Suprapubic skin (tissue), 4 donors: ENCODE data around the gene JUND. TPM values are rescaled to one million over a fixed set of nuclear protein-coding genes. Genes with fewer than 3 reads are reported as not detected.

Source experiments
- DNase-seq, 2 donors: peaks; one replicate each; pipeline ENCODE4 v3.0.0-alpha.2; 2019; ENCODE audit warnings: low spot score in 2 of 2
- H3K27ac ChIP-seq: fragments of 200-600 bp; sonication (generic); one replicate; pipeline ENCODE4 v1.5.1; 2019
- H3K27me3 ChIP-seq: fragments of 200-600 bp; sonication (generic); one replicate; pipeline ENCODE4 v1.5.1; 2019
- H3K36me3 ChIP-seq: fragments of 200-600 bp; sonication (generic); one replicate; pipeline ENCODE4 v1.5.1; 2019
- H3K4me1 ChIP-seq: fragments of 200-600 bp; sonication (generic); one replicate; pipeline ENCODE4 v1.5.1; 2019
- H3K4me3 ChIP-seq: fragments of 200-600 bp; sonication (generic); one replicate; pipeline ENCODE4 v1.5.1; 2019; ENCODE audit warnings: mild to moderate bottlenecking
- H3K9me3 ChIP-seq: fragments of 200-600 bp; sonication (generic); one replicate; pipeline ENCODE4 v1.5.1; 2019
- CTCF ChIP-seq, 2 donors: fragments of 200-600 bp in 1 of 2; fragments of 450-650 bp in 1 of 2; sonication (generic) in 1 of 2; IDR thresholded peaks; one replicate each; pipeline ENCODE4 v1.5.1; 2016 to 2019; ENCODE audit warnings: antibody characterized with exemption in 2 of 2, mild to moderate bottlenecking in 1 of 2, moderate library complexity in 1 of 2
- EP300 ChIP-seq: sonication (generic); formaldehyde crosslinking; IDR thresholded peaks from one replicate; pipeline ENCODE4 v1.6.1; 2017; ENCODE audit warnings: antibody characterized with exemption
- POLR2A ChIP-seq, 2 donors: fragments of 450-650 bp; IDR thresholded peaks; one replicate each; pipeline ENCODE4 v1.6.1; 2017; ENCODE audit warnings: antibody characterized with exemption in 2 of 2, mild to moderate bottlenecking in 2 of 2, moderate library complexity in 2 of 2
- POLR2AphosphoS5 ChIP-seq, 3 donors: sonication (generic); formaldehyde crosslinking; IDR thresholded peaks; one replicate each; pipeline ENCODE4 v1.6.1; 2017; ENCODE audit warnings: antibody characterized with exemption in 3 of 3
- WGBS: methylation state at CpG from one replicate; pipeline ENCODE4 v1.1.5; 2018; 5-methylcytosine and 5-hydroxymethylcytosine counted together
- total RNA-seq, 4 donors: library from RNA; depleted of rRNA; stranded (reverse); fragments of >200 nt; gene quantifications; one replicate each; pipeline ENCODE4 v1.1.0, GENCODE V29; 2016

JUND gene
- total RNA-seq, 4 donors from 2014 or later = 330 to 579 (median 396) TPM

GRCh38 chr19:18280247-18281081, 958 bp downstream of the JUND start:
- H3K4me1 ChIP-seq = peaks cover 59% of the 10 kb centered on the region
- peak; percentile 85 to 93 for DNase-seq
- no peaks in the 10 kb centered on the region for H3K27me3 ChIP-seq
- peak overlapping the region; percentile 97 for H3K4me3 ChIP-seq
- WGBS = under 1% methylated on average over 44 of the region's 111 CpGs
- no peaks in the 10 kb centered on the region for H3K9me3 ChIP-seq
- H3K36me3 ChIP-seq = peaks cover 12% of the 10 kb centered on the region
- peak overlapping the region; percentile 100 for H3K27ac ChIP-seq
- TF ChIP-seq POLR2A (IDR thresholded peaks at IDR 0.05) (peak; percentile 75 to 76), POLR2AphosphoS5 (IDR thresholded peaks at IDR 0.05) (peak; percentile 72 to 99 (median 90)), CTCF (IDR thresholded peaks at IDR 0.05) (no peak)

GRCh38 chr19:18279516-18280246, 1.7 kb downstream of the JUND start:
- Histone ChIP-seq H3K27ac (peak overlapping the region; percentile 100), H3K4me1 (peaks cover 59% of the 10 kb centered on the region), H3K9me3 (no peaks in the 10 kb centered on the region), H3K27me3 (no peaks in the 10 kb centered on the region), H3K4me3 (peak overlapping the region; percentile 97), H3K36me3 (peaks cover 12% of the 10 kb centered on the region)
- peak; percentile 93 to 94 for DNase-seq
- TF ChIP-seq POLR2AphosphoS5 (IDR thresholded peaks at IDR 0.05) = peak; percentile 49 to 88 (median 68)
- no peak for TF ChIP-seq EP300
- TF ChIP-seq POLR2A (IDR thresholded peaks at IDR 0.05) = peak in 1 of 2 donors; percentile 85
- peak; percentile 78 to 80 for TF ChIP-seq CTCF (IDR thresholded peaks at IDR 0.05)
- under 1% methylated on average over 51 of the region's 55 CpGs for WGBS

- no peaks in the 10 kb centered on the region for H3K9me3 ChIP-seq
- peaks cover 62% of the 10 kb centered on the region for H3K4me1 ChIP-seq
- no peak for DNase-seq
- H3K27ac ChIP-seq = peak overlapping the region; percentile 100
- TF ChIP-seq POLR2AphosphoS5 (IDR thresholded peaks at IDR 0.05) (no peak), CTCF (IDR thresholded peaks at IDR 0.05) (no peak), EP300 (no peak)
- peak overlapping the region; percentile 97 for H3K4me3 ChIP-seq
- H3K36me3 ChIP-seq = peaks cover 12% of the 10 kb centered on the region
- H3K27me3 ChIP-seq = no peaks in the 10 kb centered on the region
- 1% methylated on average over 5 of the region's 5 CpGs for WGBS
Observed at GRCh38 chr19:18279266-18279515, 2.2 kb downstream of the JUND start.

- H3K27me3 ChIP-seq = no peaks in the 10 kb centered on the region
- H3K4me3 ChIP-seq = peak overlapping the region; percentile 97
- TF ChIP-seq POLR2AphosphoS5 (IDR thresholded peaks at IDR 0.05) (no peak), EP300 (no peak), CTCF (IDR thresholded peaks at IDR 0.05) (peak in 1 of 2 donors; percentile 9), POLR2A (IDR thresholded peaks at IDR 0.05) (peak in 1 of 2 donors; percentile 7)
- H3K4me1 ChIP-seq = peaks cover 67% of the 10 kb centered on the region
- 43% methylated on average over 8 of the region's 10 CpGs for WGBS
- H3K27ac ChIP-seq = peak overlapping the region; percentile 100
- H3K9me3 ChIP-seq = no peaks in the 10 kb centered on the region
- DNase-seq = no peak
- peaks cover 12% of the 10 kb centered on the region for H3K36me3 ChIP-seq
Observed at GRCh38 chr19:18278521-18279265, 2.7 kb downstream of the JUND start.
